ENCODE measurements around the gene KLK10.

The KLK10 gene

GRCh38 chr19:51009061-51009891 lies 10.2 kb downstream of the KLK10 start:
- peaks cover 8% of the 10 kb centered on the region for H3K27me3 ChIP-seq (ENCODE audit: control insufficient read depth, insufficient read depth, low read length)
- H3K9ac ChIP-seq (ENCODE audit: low read length) = no peak overlapping the region
- H3K9me3 ChIP-seq (ENCODE audit: control insufficient read depth, low read length) = no peaks in the 10 kb centered on the region
- H3K4me3 ChIP-seq (ENCODE audit: low read length) = no peak overlapping the region
- H3K4me1 ChIP-seq (ENCODE audit: control insufficient read depth, insufficient read depth, low read length) = no peaks in the 10 kb centered on the region
- H3K36me3 ChIP-seq (ENCODE audit: control insufficient read depth, insufficient read depth, low read length) = no peaks in the 10 kb centered on the region

GRCh38 chr19:51007488-51007887 lies 12.0 kb downstream of the KLK10 start:
- Histone ChIP-seq H3K4me1 (ENCODE audit: control insufficient read depth, insufficient read depth, low read length) (no peaks in the 10 kb centered on the region), H3K9me3 (ENCODE audit: control insufficient read depth, low read length) (no peaks in the 10 kb centered on the region), H3K9ac (ENCODE audit: low read length) (no peak overlapping the region), H3K36me3 (ENCODE audit: control insufficient read depth, insufficient read depth, low read length) (no peaks in the 10 kb centered on the region), H3K27me3 (ENCODE audit: control insufficient read depth, insufficient read depth, low read length) (peaks cover 7% of the 10 kb centered on the region), H3K4me3 (ENCODE audit: low read length) (no peak overlapping the region)

GRCh38 chr19:51006406-51006805 lies 13.1 kb downstream of the KLK10 start:
- Histone ChIP-seq H3K9ac (ENCODE audit: low read length) (no peak overlapping the region), H3K9me3 (ENCODE audit: control insufficient read depth, low read length) (no peaks in the 10 kb centered on the region), H3K4me3 (ENCODE audit: low read length) (no peak overlapping the region), H3K27me3 (ENCODE audit: control insufficient read depth, insufficient read depth, low read length) (peaks cover 17% of the 10 kb centered on the region), H3K36me3 (ENCODE audit: control insufficient read depth, insufficient read depth, low read length) (no peaks in the 10 kb centered on the region), H3K4me1 (ENCODE audit: control insufficient read depth, insufficient read depth, low read length) (peaks cover 6% of the 10 kb centered on the region)

GRCh38 chr19:51005248-51005647 lies 14.3 kb downstream of the KLK10 start:
- no peak overlapping the region for H3K4me3 ChIP-seq (ENCODE audit: low read length)
- H3K36me3 ChIP-seq (ENCODE audit: control insufficient read depth, insufficient read depth, low read length) = no peaks in the 10 kb centered on the region
- H3K9me3 ChIP-seq (ENCODE audit: control insufficient read depth, low read length) = no peaks in the 10 kb centered on the region
- H3K27me3 ChIP-seq (ENCODE audit: control insufficient read depth, insufficient read depth, low read length) = peaks cover 28% of the 10 kb centered on the region
- H3K4me1 ChIP-seq (ENCODE audit: control insufficient read depth, insufficient read depth, low read length) = peaks cover 6% of the 10 kb centered on the region
- H3K9ac ChIP-seq (ENCODE audit: low read length) = no peak overlapping the region

GRCh38 chr19:51003316-51003715 lies 16.2 kb downstream of the KLK10 start:
- Histone ChIP-seq H3K9ac (ENCODE audit: low read length) (no peak overlapping the region), H3K36me3 (ENCODE audit: control insufficient read depth, insufficient read depth, low read length) (no peaks in the 10 kb centered on the region), H3K4me3 (ENCODE audit: low read length) (no peak overlapping the region), H3K9me3 (ENCODE audit: control insufficient read depth, low read length) (no peaks in the 10 kb centered on the region), H3K27me3 (ENCODE audit: control insufficient read depth, insufficient read depth, low read length) (peaks cover 29% of the 10 kb centered on the region), H3K4me1 (ENCODE audit: control insufficient read depth, insufficient read depth, low read length) (peaks cover 6% of the 10 kb centered on the region)

- no peaks in the 10 kb centered on the region for H3K9me3 ChIP-seq (ENCODE audit: control insufficient read depth, low read length)
- H3K4me3 ChIP-seq (ENCODE audit: low read length) = no peak overlapping the region
- no peaks in the 10 kb centered on the region for H3K36me3 ChIP-seq (ENCODE audit: control insufficient read depth, insufficient read depth, low read length)
- H3K4me1 ChIP-seq (ENCODE audit: control insufficient read depth, insufficient read depth, low read length) = peaks cover 6% of the 10 kb centered on the region
- H3K27me3 ChIP-seq (ENCODE audit: control insufficient read depth, insufficient read depth, low read length) = peaks cover 29% of the 10 kb centered on the region
- H3K9ac ChIP-seq (ENCODE audit: low read length) = no peak overlapping the region
Observed at GRCh38 chr19:51002542-51003311, 16.8 kb downstream of the KLK10 start.

GRCh38 chr19:51002089-51002532 lies 17.4 kb downstream of the KLK10 start:
- Histone ChIP-seq H3K4me3 (ENCODE audit: low read length) (no peak overlapping the region), H3K9me3 (ENCODE audit: control insufficient read depth, low read length) (no peaks in the 10 kb centered on the region), H3K36me3 (ENCODE audit: control insufficient read depth, insufficient read depth, low read length) (no peaks in the 10 kb centered on the region), H3K9ac (ENCODE audit: low read length) (no peak overlapping the region), H3K27me3 (ENCODE audit: control insufficient read depth, insufficient read depth, low read length) (peaks cover 29% of the 10 kb centered on the region), H3K4me1 (ENCODE audit: control insufficient read depth, insufficient read depth, low read length) (peaks cover 6% of the 10 kb centered on the region)

GRCh38 chr19:51001515-51001914 lies 18.0 kb downstream of the KLK10 start, which contains the start of gene KLK8:
Gene KLK8, minus strand, starts transcription at chr19:51001604. Its CDS starts 437 bp downstream, at chr19:51001167.
- Histone ChIP-seq H3K4me3 (ENCODE audit: low read length) (no peak within 1 kb of the TSS), H3K27me3 (ENCODE audit: control insufficient read depth, insufficient read depth, low read length) (peaks cover 29% of the 10 kb centered on the region), H3K9me3 (ENCODE audit: control insufficient read depth, low read length) (no peaks in the 10 kb centered on the region), H3K36me3 (ENCODE audit: control insufficient read depth, insufficient read depth, low read length) (no peaks in the 10 kb centered on the region), H3K4me1 (ENCODE audit: control insufficient read depth, insufficient read depth, low read length) (peaks cover 6% of the 10 kb centered on the region), H3K9ac (ENCODE audit: low read length) (no peak within 1 kb of the TSS)

GRCh38 chr19:51000981-51001380 lies 18.5 kb downstream of the KLK10 start:
- no peak overlapping the region for H3K4me3 ChIP-seq (ENCODE audit: low read length)
- H3K9me3 ChIP-seq (ENCODE audit: control insufficient read depth, low read length) = no peaks in the 10 kb centered on the region
- H3K27me3 ChIP-seq (ENCODE audit: control insufficient read depth, insufficient read depth, low read length) = peaks cover 33% of the 10 kb centered on the region
- peaks cover 6% of the 10 kb centered on the region for H3K4me1 ChIP-seq (ENCODE audit: control insufficient read depth, insufficient read depth, low read length)
- H3K36me3 ChIP-seq (ENCODE audit: control insufficient read depth, insufficient read depth, low read length) = no peaks in the 10 kb centered on the region
- no peak overlapping the region for H3K9ac ChIP-seq (ENCODE audit: low read length)

- H3K36me3 ChIP-seq (ENCODE audit: control insufficient read depth, insufficient read depth, low read length) = no peaks in the 10 kb centered on the region
- no peak overlapping the region for H3K4me3 ChIP-seq (ENCODE audit: low read length)
- H3K27me3 ChIP-seq (ENCODE audit: control insufficient read depth, insufficient read depth, low read length) = peaks cover 33% of the 10 kb centered on the region
- no peak overlapping the region for H3K9ac ChIP-seq (ENCODE audit: low read length)
- H3K9me3 ChIP-seq (ENCODE audit: control insufficient read depth, low read length) = no peaks in the 10 kb centered on the region
- H3K4me1 ChIP-seq (ENCODE audit: control insufficient read depth, insufficient read depth, low read length) = peaks cover 6% of the 10 kb centered on the region
Observed at GRCh38 chr19:51000426-51000825, 19.1 kb downstream of the KLK10 start.

- Histone ChIP-seq H3K9ac (ENCODE audit: low read length) (no peak overlapping the region), H3K4me3 (ENCODE audit: low read length) (no peak overlapping the region), H3K27me3 (ENCODE audit: control insufficient read depth, insufficient read depth, low read length) (peaks cover 33% of the 10 kb centered on the region), H3K4me1 (ENCODE audit: control insufficient read depth, insufficient read depth, low read length) (peaks cover 6% of the 10 kb centered on the region), H3K36me3 (ENCODE audit: control insufficient read depth, insufficient read depth, low read length) (no peaks in the 10 kb centered on the region), H3K9me3 (ENCODE audit: control insufficient read depth, low read length) (no peaks in the 10 kb centered on the region)
Observed at GRCh38 chr19:50998686-50999085, 20.8 kb downstream of the KLK10 start.

GRCh38 chr19:50998061-50998460 lies 21.4 kb downstream of the KLK10 start:
- no peak overlapping the region for H3K4me3 ChIP-seq (ENCODE audit: low read length)
- peaks cover 6% of the 10 kb centered on the region for H3K4me1 ChIP-seq (ENCODE audit: control insufficient read depth, insufficient read depth, low read length)
- no peaks in the 10 kb centered on the region for H3K9me3 ChIP-seq (ENCODE audit: control insufficient read depth, low read length)
- H3K36me3 ChIP-seq (ENCODE audit: control insufficient read depth, insufficient read depth, low read length) = no peaks in the 10 kb centered on the region
- H3K27me3 ChIP-seq (ENCODE audit: control insufficient read depth, insufficient read depth, low read length) = peaks cover 33% of the 10 kb centered on the region
- no peak overlapping the region for H3K9ac ChIP-seq (ENCODE audit: low read length)

Measured in mucosa of stomach (tissue), 1 donor.